ENCODE data around the gene SLC25A13. TPM values are rescaled to one million over a fixed set of nuclear protein-coding genes. Genes with fewer than 3 reads are reported as not detected.

The SLC25A13 gene
- total RNA-seq, 1 experiment from 2014 or later = 71.7 TPM

GRCh38 chr7:96233528-96234154 lies 88.3 kb downstream of the SLC25A13 start:
- Histone ChIP-seq H2AK5ac (ENCODE audit: insufficient read length, low read length) (no peak overlapping the region), H3K23ac (ENCODE audit: insufficient read length, low read depth, low read length) (no peak overlapping the region), H3K14ac (ENCODE audit: insufficient read depth, low read length) (no peak overlapping the region), H4K91ac (ENCODE audit: insufficient read length, low read depth, low read length) (no peak overlapping the region), H2AFZ (ENCODE audit: low read length) (no peak overlapping the region), H3T11ph (ENCODE audit: low read length) (no peak overlapping the region), H3K27me3 (ENCODE audit: insufficient read depth, low read length) (no peaks in the 10 kb centered on the region), H3K9ac (ENCODE audit: extremely low read depth, insufficient read length, low read length) (no peak overlapping the region), H3K27ac (ENCODE audit: insufficient read length, low read depth, low read length) (no peak overlapping the region), H3K18ac (ENCODE audit: insufficient read length, low read depth, low read length) (no peak overlapping the region), H3K56ac (ENCODE audit: insufficient read length, low read depth, low read length) (no peak overlapping the region), H3K4ac (ENCODE audit: low read depth, low read length) (no peak overlapping the region), H2BK20ac (ENCODE audit: low read depth, low read length, poor library complexity, severe bottlenecking) (no peak overlapping the region), H3K9me3 (ENCODE audit: control insufficient read depth, low read depth, low read length) (no peaks in the 10 kb centered on the region), H3K4me1 (ENCODE audit: insufficient read depth, low read length) (no peaks in the 10 kb centered on the region), H2BK15ac (ENCODE audit: low read depth, low read length) (no peak overlapping the region), H2BK12ac (ENCODE audit: insufficient read length, low read depth, low read length) (no peak overlapping the region), H4K20me1 (ENCODE audit: control insufficient read depth, insufficient read depth, insufficient read length) (no peaks in the 10 kb centered on the region), H3K23me2 (ENCODE audit: insufficient read length, low read depth, low read length, poor library complexity, severe bottlenecking) (no peaks in the 10 kb centered on the region), H3K79me1 (ENCODE audit: insufficient read depth, low read depth, low read length, poor library complexity, severe bottlenecking) (no peaks in the 10 kb centered on the region), H4K8ac (replicated peaks; ENCODE audit: insufficient read length, low read depth, low read length) (no peak overlapping the region), H4K5ac (ENCODE audit: insufficient read length, low read depth, low read length) (no peak overlapping the region), H2BK5ac (ENCODE audit: insufficient read length, low read length) (no peak overlapping the region), H2BK120ac (ENCODE audit: low read depth, low read length, poor library complexity, severe bottlenecking) (no peak overlapping the region), H3K4me2 (ENCODE audit: insufficient read depth, insufficient read length, low read length) (no peak overlapping the region), H3K79me2 (ENCODE audit: insufficient read depth, low read length) (no peaks in the 10 kb centered on the region)
- H3K9me3 Mint-ChIP-seq = peaks cover 0 to 5% of the 10 kb centered on the region in 2 experiments; a peak in 3 of 5 replicates
- H3K36me3 Mint-ChIP-seq (ENCODE audit: insufficient read depth in 1 of 3, low read depth in 3 of 3) = peaks cover 24 to 37% (median 35%) of the 10 kb centered on the region in 3 experiments
- WGBS (ENCODE audit: extremely low coverage, insufficient read length, low lambda C conversion rate) = no CpG with 5 or more reads among the region's 5 CpGs
- H3K4me3 Mint-ChIP-seq = no peak overlapping the region
- H3K27me3 Mint-ChIP-seq (ENCODE audit: low read depth) = no peaks in the 10 kb centered on the region
- no peak for TF ChIP-seq CTCF (conservative IDR thresholded peaks at IDR 0.05)
- no peak overlapping the region for H3K27ac Mint-ChIP-seq
- H3K4me1 Mint-ChIP-seq = peaks cover 0 to 2% of the 10 kb centered on the region in 2 experiments; a peak in 1 of 4 replicates
- DNase-seq = no peak

All from H9 (cell line).